ENCODE data around the gene OXER1. TPM values are rescaled to one million over a fixed set of nuclear protein-coding genes. Genes with fewer than 3 reads are reported as not detected.

OXER1 gene
- polyA plus RNA-seq (2011; rRNA removed) (0.27 and 0.37 TPM in 2 replicates), polyA minus RNA-seq (2011; rRNA and poly(A)+ RNA removed) (0.26 and 0.32 TPM in 2 replicates)

- no peak for DNase-seq (ENCODE audit: low read depth, low spot score)
- ChIA-PET POLR2A (no interaction called here), CTCF (no interaction called here)
- H3K4me3 ChIP-seq (ENCODE audit: low read depth, low read length), result no peak within 1 kb of the TSS
- no peaks in the 10 kb centered on the region; the same call in 1 of the 2 replicates for H3K9me3 ChIP-seq (ENCODE audit: control insufficient read depth, insufficient read depth, low read length)
- TF ChIP-seq, protein P1, sequence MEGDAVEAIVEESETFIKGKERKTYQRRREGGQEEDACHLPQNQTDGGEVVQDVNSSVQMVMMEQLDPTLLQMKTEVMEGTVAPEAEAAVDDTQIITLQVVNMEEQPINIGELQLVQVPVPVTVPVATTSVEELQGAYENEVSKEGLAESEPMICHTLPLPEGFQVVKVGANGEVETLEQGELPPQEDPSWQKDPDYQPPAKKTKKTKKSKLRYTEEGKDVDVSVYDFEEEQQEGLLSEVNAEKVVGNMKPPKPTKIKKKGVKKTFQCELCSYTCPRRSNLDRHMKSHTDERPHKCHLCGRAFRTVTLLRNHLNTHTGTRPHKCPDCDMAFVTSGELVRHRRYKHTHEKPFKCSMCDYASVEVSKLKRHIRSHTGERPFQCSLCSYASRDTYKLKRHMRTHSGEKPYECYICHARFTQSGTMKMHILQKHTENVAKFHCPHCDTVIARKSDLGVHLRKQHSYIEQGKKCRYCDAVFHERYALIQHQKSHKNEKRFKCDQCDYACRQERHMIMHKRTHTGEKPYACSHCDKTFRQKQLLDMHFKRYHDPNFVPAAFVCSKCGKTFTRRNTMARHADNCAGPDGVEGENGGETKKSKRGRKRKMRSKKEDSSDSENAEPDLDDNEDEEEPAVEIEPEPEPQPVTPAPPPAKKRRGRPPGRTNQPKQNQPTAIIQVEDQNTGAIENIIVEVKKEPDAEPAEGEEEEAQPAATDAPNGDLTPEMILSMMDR (IDR thresholded peaks at IDR 0.05; ENCODE audit: low read depth, low read length), result no peak
- H3K27me3 ChIP-seq (ENCODE audit: control insufficient read depth, insufficient read depth, low read length), result no peaks in the 10 kb centered on the region
- H3K27ac ChIP-seq (ENCODE audit: low read depth, low read length), result no peak within 1 kb of the TSS
Measured at GRCh38 chr2:42764096-42764495, at the start of gene OXER1. Gene OXER1 (minus strand): TSS chr2:42764135. CDS start chr2:42764062, 73 bp downstream.

GRCh38 chr2:42812899-42813479, 49.1 kb upstream of the OXER1 start:
- TF ChIP-seq, protein P1 (IDR thresholded peaks at IDR 0.05; ENCODE audit: low read depth, low read length), result peak; percentile 57
- H3K27ac ChIP-seq (ENCODE audit: low read depth, low read length), result no peak overlapping the region
- no peaks in the 10 kb centered on the region for H3K27me3 ChIP-seq (ENCODE audit: control insufficient read depth, insufficient read depth, low read length)
- H3K9me3 ChIP-seq (ENCODE audit: control insufficient read depth, insufficient read depth, low read length), result no peaks in the 10 kb centered on the region
- POLR2A ChIA-PET, result no interaction called here
- no peak overlapping the region for H3K4me3 ChIP-seq (ENCODE audit: low read depth, low read length)
- CTCF ChIA-PET, result interaction anchor here (0.5 to 1.5 kb wide), 16 partner anchors 9 to 1067 kb away, joined by 3 to 9 read pairs (median 4); no protein-coding TSS in a partner anchor
- DNase-seq (ENCODE audit: low read depth, low spot score), result no peak

GRCh38 chr2:42810971-42811811, 47.3 kb upstream of the OXER1 start:
- H3K9me3 ChIP-seq (ENCODE audit: control insufficient read depth, insufficient read depth, low read length), result no peaks in the 10 kb centered on the region
- H3K27ac ChIP-seq (ENCODE audit: low read depth, low read length), result peak overlapping the region; percentile 94
- no peak for DNase-seq (ENCODE audit: low read depth, low spot score)
- peak overlapping the region; percentile 71 for H3K4me3 ChIP-seq (ENCODE audit: low read depth, low read length)
- CTCF ChIA-PET, result interaction anchor here (1.0 to 1.4 kb wide), 2 partner anchors 48 to 418 kb away, joined by 3 read pairs; no protein-coding TSS in a partner anchor
- H3K27me3 ChIP-seq (ENCODE audit: control insufficient read depth, insufficient read depth, low read length), result no peaks in the 10 kb centered on the region
- POLR2A ChIA-PET, result interaction anchor here (0.8 to 2.5 kb wide), 10 partner anchors 8 to 785 kb away, joined by 3 to 11 read pairs (median 4); partner anchors contain the start of genes HAAO and THADA
- TF ChIP-seq, protein P1 (IDR thresholded peaks at IDR 0.05; ENCODE audit: low read depth, low read length), result no peak

DNA sequence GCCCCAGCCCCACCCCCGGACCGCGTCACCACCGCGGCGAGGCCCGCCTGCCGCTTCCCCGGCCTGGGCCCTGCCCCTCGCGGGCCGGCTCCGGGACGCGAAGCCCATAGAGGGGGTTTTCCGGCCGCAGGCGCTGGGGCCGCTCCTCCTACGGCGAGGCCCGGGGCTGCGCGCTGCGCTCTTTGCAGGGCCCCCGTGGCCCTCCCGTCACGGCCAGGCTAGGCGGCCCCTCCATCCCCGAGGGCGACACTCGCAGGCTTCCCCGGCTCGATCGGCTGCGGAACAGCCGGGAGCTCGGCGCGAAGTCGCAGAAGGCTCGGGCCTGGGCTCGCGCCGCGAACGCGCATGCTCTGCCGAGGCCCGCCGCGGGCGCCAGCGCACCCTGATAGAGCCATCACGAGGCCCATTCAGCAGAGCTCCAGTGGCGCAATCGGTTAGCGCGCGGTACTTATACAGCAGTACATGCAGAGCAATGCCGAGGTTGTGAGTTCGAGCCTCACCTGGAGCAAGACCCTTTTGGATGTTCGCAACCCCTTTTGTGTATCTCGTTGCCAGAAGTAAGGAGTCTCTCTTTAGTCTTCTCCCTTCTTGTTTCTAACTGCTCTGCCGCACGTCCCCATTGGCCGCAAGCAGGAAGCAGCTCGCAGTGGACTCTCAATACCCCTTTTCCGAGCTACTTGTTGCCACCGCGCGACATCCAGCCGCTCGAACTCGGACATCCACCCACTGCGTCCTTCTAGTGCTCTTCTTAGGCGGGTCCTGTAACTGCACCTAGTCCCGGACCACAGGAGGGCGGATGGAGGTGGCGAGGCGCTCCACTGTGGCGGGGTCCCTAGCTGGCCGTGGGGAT, 46.4 kb upstream of the OXER1 start:
- H3K4me3 ChIP-seq (ENCODE audit: low read depth, low read length), result peak overlapping the region; percentile 71
- POLR2A ChIA-PET, result interaction anchor here (0.6 to 2.5 kb wide), 12 partner anchors 9 to 785 kb away, joined by 3 to 11 read pairs (median 5); partner anchors contain the start of genes HAAO and THADA
- TF ChIP-seq, protein P1 (IDR thresholded peaks at IDR 0.05; ENCODE audit: low read depth, low read length), result no peak
- CTCF ChIA-PET, result interaction anchor here (0.8 to 1.4 kb wide), 4 partner anchors 16 to 419 kb away, joined by 3 to 5 read pairs (median 3); no protein-coding TSS in a partner anchor
- DNase-seq (ENCODE audit: low read depth, low spot score), result peak; percentile 93
- H3K27ac ChIP-seq (ENCODE audit: low read depth, low read length), result peak overlapping the region; percentile 94
- H3K9me3 ChIP-seq (ENCODE audit: control insufficient read depth, insufficient read depth, low read length), result no peaks in the 10 kb centered on the region
- no peaks in the 10 kb centered on the region for H3K27me3 ChIP-seq (ENCODE audit: control insufficient read depth, insufficient read depth, low read length)

All from AG04450 (cell line).